H9 (cell line): ENCODE results near the gene FHIT. TPM values are rescaled to one million over a fixed set of nuclear protein-coding genes. Genes with fewer than 3 reads are reported as not detected.

Experiments used
- DNase-seq: peaks from one replicate; pipeline ENCODE4 v3.0.0-alpha.2; 2017
- H2AFZ ChIP-seq: one replicate; pipeline ENCODE4 v1.6.1; 2013; ENCODE audit warnings: mild to moderate bottlenecking, low read length, control low read depth, moderate library complexity
- H2AK5ac ChIP-seq: 2 replicates; pipeline ENCODE4 v1.6.1; 2013; ENCODE audit warnings: low read length, control low read depth, mixed read lengths; ENCODE audit not compliant: insufficient read length
- H2BK120ac ChIP-seq: one replicate; pipeline ENCODE4 v1.6.1; 2013; ENCODE audit warnings: low read depth, mild to moderate bottlenecking, low read length, control low read depth, inconsistent platforms; ENCODE audit not compliant: poor library complexity, severe bottlenecking
- H2BK12ac ChIP-seq: 2 replicates; pipeline ENCODE4 v1.6.1; 2013; ENCODE audit warnings: low read length, control low read depth, mixed read lengths, low read depth; ENCODE audit not compliant: insufficient read length
- H2BK15ac ChIP-seq: 2 replicates; pipeline ENCODE4 v1.6.1; 2013; ENCODE audit warnings: low read depth, low read length, control low read depth
- H2BK20ac ChIP-seq: one replicate; pipeline ENCODE4 v1.6.1; 2013; ENCODE audit warnings: low read depth, mild to moderate bottlenecking, low read length, control low read depth, inconsistent platforms; ENCODE audit not compliant: poor library complexity, severe bottlenecking
- H2BK5ac ChIP-seq: 2 replicates; pipeline ENCODE4 v1.6.1; 2013; ENCODE audit warnings: low read length, control low read depth, mixed read lengths; ENCODE audit not compliant: insufficient read length
- H3K14ac ChIP-seq: 2 replicates; pipeline ENCODE4 v1.6.1; 2013; ENCODE audit warnings: low read length, control low read depth; ENCODE audit not compliant: insufficient read depth
- H3K18ac ChIP-seq: 2 replicates; pipeline ENCODE4 v1.6.1; 2013; ENCODE audit warnings: low read depth, mild to moderate bottlenecking, mixed read lengths, low read length, control low read depth; ENCODE audit not compliant: insufficient read length
- H3K23ac ChIP-seq: 2 replicates; pipeline ENCODE4 v1.6.1; 2013; ENCODE audit warnings: low read length, control low read depth, mixed read lengths, low read depth; ENCODE audit not compliant: insufficient read length
- H3K23me2 ChIP-seq: 2 replicates; pipeline ENCODE4 v1.6.1; 2013; ENCODE audit warnings: low read depth, mild to moderate bottlenecking, mixed read lengths, low read length, control low read depth; ENCODE audit not compliant: insufficient read length, poor library complexity, severe bottlenecking
- H3K27ac ChIP-seq: 2 replicates; pipeline ENCODE4 v1.5.1; 2013; ENCODE audit warnings: low read length, control low read depth, mixed read lengths, low read depth; ENCODE audit not compliant: insufficient read length
- H3K27me3 ChIP-seq: 2 replicates; pipeline ENCODE4 v1.6.1; 2013; ENCODE audit warnings: low read length, control low read depth, inconsistent platforms; ENCODE audit not compliant: insufficient read depth
- H3K4ac ChIP-seq: 2 replicates; pipeline ENCODE4 v1.6.1; 2013; ENCODE audit warnings: low read depth, mild to moderate bottlenecking, control low read depth, inconsistent platforms, low read length, moderate library complexity
- H3K4me1 ChIP-seq: 2 replicates; pipeline ENCODE4 v1.6.1; 2013; ENCODE audit warnings: low read length, control low read depth, inconsistent platforms; ENCODE audit not compliant: insufficient read depth
- H3K4me2 ChIP-seq: 2 replicates; pipeline ENCODE4 v1.6.1; 2013; ENCODE audit warnings: low read length, control low read depth, mixed read lengths; ENCODE audit not compliant: insufficient read length, insufficient read depth
- H3K56ac ChIP-seq: 2 replicates; pipeline ENCODE4 v1.6.1; 2013; ENCODE audit warnings: low read depth, mild to moderate bottlenecking, mixed read lengths, low read length, control low read depth; ENCODE audit not compliant: insufficient read length
- H3K79me1 ChIP-seq: 2 replicates; pipeline ENCODE4 v1.6.1; 2013; ENCODE audit warnings: low read depth, mild to moderate bottlenecking, moderate library complexity, low read length, control low read depth, inconsistent platforms; ENCODE audit not compliant: insufficient read depth, poor library complexity, severe bottlenecking
- H3K79me2 ChIP-seq: 2 replicates; pipeline ENCODE4 v1.6.1; 2013; ENCODE audit warnings: low read length, control low read depth, inconsistent platforms; ENCODE audit not compliant: insufficient read depth
- H3K9ac ChIP-seq: 2 replicates; pipeline ENCODE4 v1.6.1; 2013; ENCODE audit warnings: low read length, control low read depth, mixed read lengths; ENCODE audit not compliant: insufficient read length; ENCODE audit errors: extremely low read depth
- H3K9me3 ChIP-seq: one replicate; pipeline ENCODE4 v1.6.1; 2013; ENCODE audit warnings: low read depth, low read length, inconsistent platforms; ENCODE audit not compliant: control insufficient read depth
- H3T11ph ChIP-seq: one replicate; pipeline ENCODE4 v1.6.1; 2013; ENCODE audit warnings: mild to moderate bottlenecking, low read length, control low read depth, inconsistent platforms
- H4K20me1 ChIP-seq: one replicate; pipeline ENCODE4 v1.6.1; 2013; ENCODE audit not compliant: control insufficient read depth, insufficient read length, insufficient read depth
- H4K5ac ChIP-seq: 2 replicates; pipeline ENCODE4 v1.6.1; 2013; ENCODE audit warnings: low read depth, mild to moderate bottlenecking, mixed read lengths, low read length, control low read depth; ENCODE audit not compliant: insufficient read length
- H4K8ac ChIP-seq: replicated peaks from 2 replicates; pipeline ENCODE4 v1.6.1; 2013; ENCODE audit warnings: low read length, control low read depth, mixed read lengths, low read depth; ENCODE audit not compliant: insufficient read length
- H4K91ac ChIP-seq: 2 replicates; pipeline ENCODE4 v1.6.1; 2013; ENCODE audit warnings: low read depth, mild to moderate bottlenecking, moderate library complexity, mixed read lengths, low read length, control low read depth; ENCODE audit not compliant: insufficient read length
- H3K27ac Mint-ChIP-seq, 3 experiments: 2 replicates in 2 of 3; 3 replicates in 1 of 3; pipeline ENCODE4 v1.8.0; 2020 to 2021; ENCODE audit warnings: mixed read lengths in 3 of 3, mild to moderate bottlenecking in 1 of 3, moderate library complexity in 1 of 3
- H3K27me3 Mint-ChIP-seq: 2 replicates; pipeline ENCODE4 v1.8.0; 2021; ENCODE audit warnings: low read depth, mild to moderate bottlenecking, moderate library complexity, mixed read lengths
- H3K36me3 Mint-ChIP-seq, 3 experiments: 2 replicates in 2 of 3; 3 replicates in 1 of 3; pipeline ENCODE4 v1.8.0; 2020 to 2021; ENCODE audit warnings: low read depth in 3 of 3, mixed read lengths in 3 of 3; ENCODE audit not compliant: insufficient read depth in 1 of 3
- H3K4me1 Mint-ChIP-seq, 2 experiments: 2 replicates each; pipeline ENCODE4 v1.8.0; 2020; ENCODE audit warnings: mixed read lengths in 2 of 2
- H3K4me3 Mint-ChIP-seq, 2 experiments: 2 replicates in 1 of 2; 3 replicates in 1 of 2; pipeline ENCODE4 v1.8.0; 2020 to 2021; ENCODE audit warnings: mild to moderate bottlenecking in 2 of 2, mixed read lengths in 2 of 2, moderate library complexity in 1 of 2
- H3K9me3 Mint-ChIP-seq, 2 experiments: 2 replicates in 1 of 2; 3 replicates in 1 of 2; pipeline ENCODE4 v1.8.0; 2020; ENCODE audit warnings: mild to moderate bottlenecking in 2 of 2, mixed read lengths in 2 of 2, moderate library complexity in 1 of 2
- CTCF ChIP-seq: fragments of 200-600 bp; sonication (generic); conservative IDR thresholded peaks from 3 replicates; pipeline ENCODE4 v1.8.0; 2021; ENCODE audit warnings: antibody characterized with exemption, mild to moderate bottlenecking
- WGBS: extraction: QIAGEN DNeasy Blood & Tissue Kit; methylation state at CpG from one replicate; pipeline ENCODE4 v1.1.7; 2013; ENCODE audit warnings: missing lambda C conversion rate, low lambda C conversion rate, mixed read lengths; ENCODE audit not compliant: insufficient read length; ENCODE audit errors: extremely low coverage; 5-methylcytosine and 5-hydroxymethylcytosine counted together
- total RNA-seq: library from RNA; stranded (reverse); gene quantifications from 2 replicates; pipeline ENCODE4 v1.2.1, GENCODE V29; 2021

The FHIT gene
- total RNA-seq, 1 experiment from 2014 or later: 3.0 TPM

DNA sequence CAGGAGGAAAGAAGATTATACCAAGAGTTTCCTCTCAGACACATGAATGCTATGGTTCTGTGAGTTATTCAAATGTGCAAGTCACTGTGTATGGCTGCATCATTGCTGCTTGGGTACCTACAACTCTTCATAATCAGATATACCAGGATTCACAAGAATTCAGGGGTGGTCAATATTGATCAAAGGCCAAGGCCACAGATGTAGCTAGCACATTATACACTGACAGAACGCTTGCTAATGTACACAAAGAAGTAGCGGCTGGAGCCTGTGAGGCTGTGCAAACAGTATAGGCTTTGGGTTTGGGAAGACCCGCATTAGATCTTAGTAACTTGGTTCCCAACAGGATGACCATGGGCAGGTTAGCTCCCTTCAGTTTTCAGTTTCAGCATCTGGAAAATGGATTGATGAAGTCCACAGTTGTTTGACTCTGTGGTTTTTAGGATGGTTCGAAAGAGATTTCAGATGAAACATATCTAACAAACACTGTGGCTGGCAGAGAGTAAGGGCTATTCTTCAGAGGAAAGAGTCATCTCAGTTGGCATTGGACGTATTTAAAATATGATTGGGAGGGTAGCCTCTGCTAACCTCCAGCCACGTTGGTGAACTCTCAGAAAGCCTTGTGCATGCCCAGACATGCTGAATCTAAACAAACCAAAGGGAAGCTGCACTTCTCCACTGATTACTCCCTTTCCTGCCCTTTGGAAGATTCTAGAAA is 1452.7 kb downstream of the FHIT start:
- Histone ChIP-seq H4K5ac (no peak overlapping the region), H3K27ac (no peak overlapping the region), H3T11ph (no peak overlapping the region), H3K9ac (no peak overlapping the region), H3K79me1 (no peaks in the 10 kb centered on the region), H3K4ac (no peak overlapping the region), H3K14ac (no peak overlapping the region), H3K4me1 (no peaks in the 10 kb centered on the region), H2BK12ac (no peak overlapping the region), H2BK5ac (no peak overlapping the region), H2AK5ac (no peak overlapping the region), H2BK15ac (no peak overlapping the region), H4K91ac (no peak overlapping the region), H3K27me3 (no peaks in the 10 kb centered on the region), H3K23me2 (no peaks in the 10 kb centered on the region), H3K18ac (no peak overlapping the region), H3K23ac (no peak overlapping the region), H4K20me1 (no peaks in the 10 kb centered on the region), H3K4me2 (no peak overlapping the region), H2AFZ (no peak overlapping the region), H3K56ac (no peak overlapping the region), H2BK20ac (no peak overlapping the region), H4K8ac (no peak overlapping the region), H3K79me2 (no peaks in the 10 kb centered on the region), H3K9me3 (no peaks in the 10 kb centered on the region), H2BK120ac (no peak overlapping the region)
- no peak for TF ChIP-seq CTCF
- no peaks in the 10 kb centered on the region for H3K27me3 Mint-ChIP-seq
- peaks cover 18 to 24% of the 10 kb centered on the region in 2 experiments for H3K4me1 Mint-ChIP-seq
- H3K4me3 Mint-ChIP-seq: no peak overlapping the region
- no peaks in the 10 kb centered on the region for H3K9me3 Mint-ChIP-seq
- no peak overlapping the region for H3K27ac Mint-ChIP-seq
- no CpG with 5 or more reads among the region's 6 CpGs for WGBS
- H3K36me3 Mint-ChIP-seq: peaks cover 0 to 2% (median 0%) of the 10 kb centered on the region in 3 experiments; a peak in 1 of 7 replicates
- no peak for DNase-seq
